HepG2 (cell line): Measurements from ENCODE around the gene ATP9A. TPM values are rescaled to one million over a fixed set of nuclear protein-coding genes. Genes with fewer than 3 reads are reported as not detected.

Experiments used
- ATAC-seq: fragments of 200-7000 bp; cut with Tn5 transposase; 3 replicates; pipeline ENCODE4 v1.9.1; 2020; ENCODE audit warnings: mild to moderate bottlenecking, moderate library complexity
- BruUV-seq: library from RNA; stranded (reverse); fragments of 400-500 nt; replicated peaks from 2 replicates; lab custom pipeline; 2021; lab: Mats Ljungman, UMichigan
- CTCF ChIA-PET: fragments of 300-600 bp; formaldehyde crosslinking; extraction: SDS; loops from one replicate; lab custom pipeline; 2021; ENCODE audit warnings: low total read pairs, inconsistent platforms, low intra/inter-chr PET ratio; lab: Yijun Ruan, JAX
- POLR2A ChIA-PET: fragments of 350-600 bp; sonication (Branson Sonifier 250); formaldehyde crosslinking; loops from one replicate; lab custom pipeline; 2020; ENCODE audit warnings: antibody characterized with exemption, inconsistent platforms; lab: Yijun Ruan, JAX
- DNase-seq: peaks from one replicate; pipeline ENCODE4 v3.0.0-alpha.2; 2015; ENCODE audit warnings: low spot score
- FAIRE-seq: peaks from 3 replicates; lab custom pipeline; 2011; peaks lifted over from hg19 to GRCh38; lab: Jason Lieb, UNC
- H2AFZ ChIP-seq: one replicate; pipeline ENCODE4 v1.6.1; 2011; ENCODE audit warnings: low read length, inconsistent platforms
- H3K27ac ChIP-seq: fragments of 300-600 bp; 3 replicates; pipeline ENCODE4 v1.8.0; 2011; ENCODE audit warnings: mixed run types, mild to moderate bottlenecking, mixed read lengths, low read length, inconsistent platforms; ENCODE audit not compliant: insufficient read depth; ENCODE audit errors: extremely low read length
- H3K27me3 ChIP-seq, 2 experiments: fragments of 200-600 bp in 1 of 2; 2 replicates in 1 of 2; 3 replicates in 1 of 2; pipeline versions ENCODE4 v1.6.0 to v1.8.0; 2011; ENCODE audit warnings: low read length in 2 of 2, mild to moderate bottlenecking in 2 of 2, moderate library complexity in 2 of 2, inconsistent platforms in 1 of 2; ENCODE audit not compliant: insufficient read depth in 2 of 2, control insufficient read depth in 1 of 2
- H3K36me3 ChIP-seq, 2 experiments: fragments of 200-600 bp in 1 of 2; replicated peaks in 1 of 2; 2 replicates in 1 of 2; 3 replicates in 1 of 2; pipeline versions ENCODE4 v1.5.1 to v1.8.0; 2011; ENCODE audit warnings: low read length in 2 of 2, inconsistent platforms in 1 of 2; ENCODE audit not compliant: insufficient read depth in 2 of 2, control insufficient read depth in 1 of 2
- H3K4me1 ChIP-seq: 2 replicates; pipeline ENCODE4 v1.5.1; 2012; ENCODE audit warnings: low read length, inconsistent platforms; ENCODE audit not compliant: insufficient read depth
- H3K4me2 ChIP-seq: 2 replicates; pipeline ENCODE4 v1.6.0; 2011; ENCODE audit warnings: low read depth, low read length, inconsistent platforms
- H3K4me3 ChIP-seq, 3 experiments: fragments of 200-600 bp in 1 of 3; sonication (generic), shearing (Covaris generic) in 1 of 3; replicated peaks in 1 of 3; 2 replicates each; pipeline ENCODE4 v1.5.1; 2011 to 2016; ENCODE audit warnings: low read length in 3 of 3, inconsistent platforms in 2 of 3, low read depth in 2 of 3, mild to moderate bottlenecking in 2 of 3, control low read depth in 1 of 3, mixed read lengths in 1 of 3; ENCODE audit not compliant: insufficient read depth in 1 of 3
- H3K79me2 ChIP-seq: one replicate; pipeline ENCODE4 v1.6.1; 2011; ENCODE audit warnings: low read length, inconsistent platforms; ENCODE audit not compliant: insufficient read depth
- H3K9ac ChIP-seq: 2 replicates; pipeline ENCODE4 v1.6.0; 2011; ENCODE audit warnings: mild to moderate bottlenecking, low read depth, low read length, inconsistent platforms; ENCODE audit not compliant: insufficient read depth
- H3K9me3 ChIP-seq: 2 replicates; pipeline ENCODE4 v1.5.1; 2012; ENCODE audit warnings: mild to moderate bottlenecking, low read length
- H4K20me1 ChIP-seq: 2 replicates; pipeline ENCODE4 v1.6.0; 2011; ENCODE audit warnings: inconsistent platforms, mild to moderate bottlenecking, low read length, moderate library complexity; ENCODE audit not compliant: insufficient read depth
- ARID3A ChIP-seq: IDR thresholded peaks from 2 replicates; pipeline ENCODE4 v1.6.1; 2012; ENCODE audit warnings: low read depth, low read length, improper control_type of control experiment
- ELF3 ChIP-seq: IDR thresholded peaks from 2 replicates; pipeline ENCODE4 v1.6.1; 2016; ENCODE audit warnings: missing genetic modification reagents, missing compliant biosample characterization
- FOXA3 ChIP-seq: IDR thresholded peaks from 2 replicates; pipeline ENCODE4 v1.6.1; 2016; ENCODE audit warnings: missing genetic modification reagents, missing compliant biosample characterization
- FOXO4 ChIP-seq: sonication (generic); formaldehyde crosslinking; conservative IDR thresholded peaks from 2 replicates; pipeline ENCODE4 v1.8.1; 2023; ENCODE audit warnings: missing genetic modification reagents
- HNF4A ChIP-seq: sonication (generic); formaldehyde crosslinking; IDR thresholded peaks from 2 replicates; pipeline ENCODE4 v1.4.0; 2020; ENCODE audit warnings: missing genetic modification reagents
- NCOR1 ChIP-seq: fragments of 200-600 bp; sonication (generic); IDR thresholded peaks from 2 replicates; pipeline ENCODE4 v1.7.0; 2017; ENCODE audit warnings: antibody characterized with exemption, low read length, borderline replicate concordance
- NONO ChIP-seq, 2 experiments: fragments of 450-650 bp in 1 of 2; sonication (generic) in 1 of 2; formaldehyde crosslinking in 1 of 2; IDR thresholded peaks in 1 of 2; conservative IDR thresholded peaks in 1 of 2; 2 replicates each; pipeline versions ENCODE4 v1.6.1 to v1.8.0; 2017 to 2022; ENCODE audit warnings: mild to moderate bottlenecking in 1 of 2, missing genetic modification reagents in 1 of 2, moderate library complexity in 1 of 2
- SRSF1 ChIP-seq: fragments of 200-400 bp; formaldehyde crosslinking; optimal IDR thresholded peaks from 2 replicates; pipeline ENCODE3; 2017; ENCODE audit warnings: mild to moderate bottlenecking, low read depth, low read length, moderate library complexity
- ZNF12 ChIP-seq: sonication (generic); formaldehyde crosslinking; IDR thresholded peaks from 2 replicates; pipeline ENCODE4 v1.5.0; 2020; ENCODE audit warnings: missing genetic modification reagents
- ZNF20 ChIP-seq: sonication (generic); formaldehyde crosslinking; IDR thresholded peaks from 2 replicates; pipeline ENCODE4 v1.4.0; 2020; ENCODE audit warnings: mild to moderate bottlenecking, moderate library complexity, missing genetic modification reagents
- ZNF281 ChIP-seq: sonication (generic); formaldehyde crosslinking; IDR thresholded peaks from 2 replicates; pipeline ENCODE4 v1.4.0; 2020; ENCODE audit warnings: missing genetic modification reagents, borderline replicate concordance
- ZNF292 ChIP-seq: sonication (generic); formaldehyde crosslinking; IDR thresholded peaks from 2 replicates; pipeline ENCODE4 v1.8.1; 2022; ENCODE audit warnings: mild to moderate bottlenecking, low read depth, missing genetic modification reagents, borderline replicate concordance
- ZNF468 ChIP-seq: sonication (generic); formaldehyde crosslinking; IDR thresholded peaks from 2 replicates; pipeline ENCODE4 v1.8.0; 2022; ENCODE audit warnings: mild to moderate bottlenecking, moderate library complexity, missing genetic modification reagents
- ZNF564 ChIP-seq: sonication (generic); formaldehyde crosslinking; IDR thresholded peaks from 2 replicates; pipeline ENCODE4 v1.8.1; 2023; ENCODE audit warnings: mild to moderate bottlenecking, missing genetic modification reagents
- ZSCAN29 ChIP-seq: sonication (generic); formaldehyde crosslinking; conservative IDR thresholded peaks from 2 replicates; pipeline ENCODE4 v1.4.0; 2020; ENCODE audit warnings: mild to moderate bottlenecking, missing genetic modification reagents
- WGBS: methylation state at CpG from one replicate; pipeline ENCODE4 v1.1.6; 2017; ENCODE audit warnings: low lambda C conversion rate; 5-methylcytosine and 5-hydroxymethylcytosine counted together
- in situ Hi-C: cut with HindIII; loops from 2 replicates; pipeline ENCODE4 v1.10.0; 2017; ENCODE audit warnings: low pct_unique_long_range_greater_than_20kb; ENCODE audit not compliant: extremely low pct_ligation_motif_present
- intact Hi-C: fragments of 100-400 bp; cut with micrococcal nuclease; formaldehyde crosslinking; loops from one replicate; pipeline ENCODE4 v1.10.0; 2022; ENCODE audit not compliant: unreplicated experiment
- polyA plus RNA-seq, 8 experiments: library from polyadenylated mRNA; depleted of rRNA in 3 of 8; stranded (reverse) in 7 of 8; unstranded in 1 of 8; fragments of >200 nt; fragmentation: Illumina TruSeq in 4 of 8; extraction: Trizol in 4 of 8; gene quantifications; 2 replicates each; pipeline versions ENCODE4 v1.2.1 to v1.2.3, GENCODE V29; 2011 to 2016; ENCODE audit warnings: low read depth in 4 of 8, missing spikeins in 1 of 8, mixed read lengths in 1 of 8; ENCODE audit not compliant: insufficient read depth in 1 of 8
- total RNA-seq, 5 experiments: library from RNA; depleted of rRNA; stranded (reverse); fragments of >200 nt; fragmentation: Illumina TruSeq; extraction: Trizol; gene quantifications; 2 replicates each; pipeline ENCODE4 v1.2.3, GENCODE V29; 2016; ENCODE audit warnings: low read depth in 1 of 5
- TF ChIP-seq, protein P1 (sequence below): sonication (generic); formaldehyde crosslinking; IDR thresholded peaks from 2 replicates; pipeline ENCODE4 v1.8.1; 2023; ENCODE audit warnings: mild to moderate bottlenecking, missing genetic modification reagents, borderline replicate concordance

Gene ATP9A
- total and polyA plus RNA-seq, 2 of the 13 experiments (the other 11 are each of a cell fraction or from before 2014, with no cell fraction given) = 11.8 to 18.5 TPM

- TF ChIP-seq ZNF281 = no peak
- peak; percentile 41; the same call in 1 of the 2 replicates for TF ChIP-seq ZNF292 (CRISPR knock-in tag)
- TF ChIP-seq NONO (IDR thresholded peaks at IDR 0.05) = no peak
- TF ChIP-seq NONO (CRISPR knock-in tag; conservative IDR thresholded peaks at IDR 0.05) = peak; percentile 43; the same call in 1 of the 2 replicates
- TF ChIP-seq FOXA3 (CRISPR knock-in tag) = no peak
Observed at GRCh38 chr20:51734876-51735720, 33.1 kb downstream of the ATP9A start (continued).

DNA sequence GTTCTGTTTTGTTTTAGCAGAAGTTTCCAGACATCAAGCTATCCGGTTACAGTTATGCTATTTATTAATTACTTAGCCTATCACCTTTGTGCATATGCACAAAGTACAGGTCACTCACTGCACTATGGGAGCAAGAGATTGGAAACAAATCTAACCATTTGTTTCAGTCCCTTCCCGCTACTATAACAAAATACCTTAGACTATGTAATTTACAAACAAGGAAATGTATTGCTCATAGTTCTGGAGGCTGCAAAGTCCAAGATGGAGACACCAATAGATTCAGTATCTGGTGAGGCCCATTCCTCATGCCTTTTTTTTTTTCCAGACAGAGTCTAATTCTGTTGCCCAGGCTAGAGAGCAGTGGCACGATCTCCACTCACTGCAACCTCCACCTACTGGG, 35.1 kb downstream of the ATP9A start:
- Histone ChIP-seq H3K4me3 (no peak overlapping the region), H4K20me1 (no peaks in the 10 kb centered on the region), H2AFZ (no peak overlapping the region), H3K79me2 (no peaks in the 10 kb centered on the region), H3K9me3 (no peaks in the 10 kb centered on the region), H3K4me1 (peaks cover 63% of the 10 kb centered on the region), H3K36me3 (peaks cover 0 to 1% of the 10 kb centered on the region in 2 experiments; a peak in 1 of 5 replicates), H3K9ac (no peak overlapping the region), H3K27ac (no peak overlapping the region), H3K27me3 (no peaks in the 10 kb centered on the region), H3K4me2 (no peak overlapping the region)
- DNase-seq = no peak
- no TSS peak for BruUV-seq
- CTCF ChIA-PET = no interaction called here
- POLR2A ChIA-PET = no interaction called here
- WGBS = 83% methylated on average over 3 of the region's 3 CpGs
- in situ Hi-C loops (no loop called here), intact Hi-C loops (no loop called here)
- no peak for FAIRE-seq
- no peak for ATAC-seq
- TF ChIP-seq NCOR1 = peak; percentile 72; the same call in 1 of the 2 replicates
- TF ChIP-seq ZNF12 (CRISPR knock-in tag) = peak; percentile 75; the same call in 1 of the 2 replicates
- TF ChIP-seq ELF3 (CRISPR knock-in tag) = peak; percentile 36; the same call in 1 of the 2 replicates
- no peak for TF ChIP-seq FOXO4 (CRISPR knock-in tag)
- TF ChIP-seq, protein P1, sequence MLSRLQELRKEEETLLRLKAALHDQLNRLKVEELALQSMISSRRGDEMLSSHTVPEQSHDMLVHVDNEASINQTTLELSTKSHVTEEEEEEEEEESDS = no peak
- TF ChIP-seq SRSF1 = no peak
- TF ChIP-seq ZNF20 (CRISPR knock-in tag) = no peak
- peak; percentile 98; the same call in 1 of the 2 replicates for TF ChIP-seq ZNF564 (CRISPR knock-in tag)
- 0 out of 2 replicates have a peak, but pooled peaks have one; percentile 46 for TF ChIP-seq ARID3A
- TF ChIP-seq ZSCAN29 (CRISPR knock-in tag) = no peak
- peak; percentile 20; the same call in 1 of the 2 replicates for TF ChIP-seq HNF4A (CRISPR knock-in tag)
- no peak for TF ChIP-seq ZNF468 (CRISPR knock-in tag)
